ENCODE results near the gene STXBP5L.

- TF ChIP-seq MAX (IDR thresholded peaks at IDR 0.05; ENCODE audit: low read depth, low read length) (no peak), CTCF (IDR thresholded peaks at IDR 0.05 in 2 of 3, conservative IDR thresholded peaks at IDR 0.05 in 1 of 3; ENCODE audit: control insufficient read depth in 2 of 3, extremely low read depth in 1 of 3, insufficient read depth in 1 of 3, low read depth in 3 of 3, low read length in 3 of 3) (no peak), SMC3 (IDR thresholded peaks at IDR 0.05; ENCODE audit: borderline replicate concordance, low read length) (no peak), POLR2AphosphoS5 (IDR thresholded peaks at IDR 0.05; ENCODE audit: low read length) (no peak), REST (IDR thresholded peaks at IDR 0.05; ENCODE audit: low read depth, low read length) (no peak), POLR2A (IDR thresholded peaks at IDR 0.05; ENCODE audit: low read depth, low read length) (no peak), SPI1 (IDR thresholded peaks at IDR 0.05; ENCODE audit: borderline replicate concordance, insufficient read depth, low read depth, low read length) (no peak), ZNF274 (IDR thresholded peaks at IDR 0.05; ENCODE audit: insufficient read depth, insufficient read length) (no peak), TAF1 (IDR thresholded peaks at IDR 0.05; ENCODE audit: borderline replicate concordance, low read depth, low read length) (no peak)
- TF ChIP-seq, protein P1, sequence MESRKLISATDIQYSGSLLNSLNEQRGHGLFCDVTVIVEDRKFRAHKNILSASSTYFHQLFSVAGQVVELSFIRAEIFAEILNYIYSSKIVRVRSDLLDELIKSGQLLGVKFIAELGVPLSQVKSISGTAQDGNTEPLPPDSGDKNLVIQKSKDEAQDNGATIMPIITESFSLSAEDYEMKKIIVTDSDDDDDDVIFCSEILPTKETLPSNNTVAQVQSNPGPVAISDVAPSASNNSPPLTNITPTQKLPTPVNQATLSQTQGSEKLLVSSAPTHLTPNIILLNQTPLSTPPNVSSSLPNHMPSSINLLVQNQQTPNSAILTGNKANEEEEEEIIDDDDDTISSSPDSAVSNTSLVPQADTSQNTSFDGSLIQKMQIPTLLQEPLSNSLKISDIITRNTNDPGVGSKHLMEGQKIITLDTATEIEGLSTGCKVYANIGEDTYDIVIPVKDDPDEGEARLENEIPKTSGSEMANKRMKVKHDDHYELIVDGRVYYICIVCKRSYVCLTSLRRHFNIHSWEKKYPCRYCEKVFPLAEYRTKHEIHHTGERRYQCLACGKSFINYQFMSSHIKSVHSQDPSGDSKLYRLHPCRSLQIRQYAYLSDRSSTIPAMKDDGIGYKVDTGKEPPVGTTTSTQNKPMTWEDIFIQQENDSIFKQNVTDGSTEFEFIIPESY (IDR thresholded peaks at IDR 0.05): no peak
Measured at GRCh38 chr3:121330118-121330517, 422.1 kb downstream of the STXBP5L start.
